ENCODE data around the gene IL23R.

GRCh38 chr1:67230539-67230938, 64.3 kb downstream of the IL23R start:
- no peak for TF ChIP-seq POLR2A (IDR thresholded peaks at IDR 0.05)
- TF ChIP-seq, protein P1, sequence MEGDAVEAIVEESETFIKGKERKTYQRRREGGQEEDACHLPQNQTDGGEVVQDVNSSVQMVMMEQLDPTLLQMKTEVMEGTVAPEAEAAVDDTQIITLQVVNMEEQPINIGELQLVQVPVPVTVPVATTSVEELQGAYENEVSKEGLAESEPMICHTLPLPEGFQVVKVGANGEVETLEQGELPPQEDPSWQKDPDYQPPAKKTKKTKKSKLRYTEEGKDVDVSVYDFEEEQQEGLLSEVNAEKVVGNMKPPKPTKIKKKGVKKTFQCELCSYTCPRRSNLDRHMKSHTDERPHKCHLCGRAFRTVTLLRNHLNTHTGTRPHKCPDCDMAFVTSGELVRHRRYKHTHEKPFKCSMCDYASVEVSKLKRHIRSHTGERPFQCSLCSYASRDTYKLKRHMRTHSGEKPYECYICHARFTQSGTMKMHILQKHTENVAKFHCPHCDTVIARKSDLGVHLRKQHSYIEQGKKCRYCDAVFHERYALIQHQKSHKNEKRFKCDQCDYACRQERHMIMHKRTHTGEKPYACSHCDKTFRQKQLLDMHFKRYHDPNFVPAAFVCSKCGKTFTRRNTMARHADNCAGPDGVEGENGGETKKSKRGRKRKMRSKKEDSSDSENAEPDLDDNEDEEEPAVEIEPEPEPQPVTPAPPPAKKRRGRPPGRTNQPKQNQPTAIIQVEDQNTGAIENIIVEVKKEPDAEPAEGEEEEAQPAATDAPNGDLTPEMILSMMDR (IDR thresholded peaks at IDR 0.05) = no peak
